Cardiac septum (tissue), 1 donor: ENCODE data around the gene FN3K. TPM values are rescaled to one million over a fixed set of nuclear protein-coding genes. Genes with fewer than 3 reads are reported as not detected.
"Not testable (repeated sequence)": the region's sequence is repeated elsewhere in the genome, so short reads cannot be mapped to it uniquely, and the experiment has no call there.

Experiments used
- DNase-seq: peaks from one replicate; pipeline ENCODE4 v3.0.0-alpha.2; 2020; ENCODE audit warnings: low spot score
- intact Hi-C: fragments of 100-400 bp; cut with DNase I; formaldehyde crosslinking; loops from one replicate; pipeline ENCODE4 v1.14.0; 2022
- total RNA-seq: library from RNA; stranded (reverse); fragmentation: NEBNext Ultra II Directional; extraction: Animal tissue kit (Norgen Biotek cat#: 25700); gene quantifications from one replicate; pipeline ENCODE4 v1.2.1, GENCODE V29; 2021
- donor health status: DM: no; HTN: no; CAD: no.

The FN3K gene
- total RNA-seq, 1 donor from 2014 or later, result 82.4 TPM

- DNase-seq, result no peak
- intact Hi-C loops, result no loop called here
Observed at GRCh38 chr17:82729479-82730260, 5.7 kb upstream of the FN3K start.

- intact Hi-C loops, result no loop called here
- no peak for DNase-seq
Observed at GRCh38 chr17:82732118-82732743, 3.2 kb upstream of the FN3K start.

DNA sequence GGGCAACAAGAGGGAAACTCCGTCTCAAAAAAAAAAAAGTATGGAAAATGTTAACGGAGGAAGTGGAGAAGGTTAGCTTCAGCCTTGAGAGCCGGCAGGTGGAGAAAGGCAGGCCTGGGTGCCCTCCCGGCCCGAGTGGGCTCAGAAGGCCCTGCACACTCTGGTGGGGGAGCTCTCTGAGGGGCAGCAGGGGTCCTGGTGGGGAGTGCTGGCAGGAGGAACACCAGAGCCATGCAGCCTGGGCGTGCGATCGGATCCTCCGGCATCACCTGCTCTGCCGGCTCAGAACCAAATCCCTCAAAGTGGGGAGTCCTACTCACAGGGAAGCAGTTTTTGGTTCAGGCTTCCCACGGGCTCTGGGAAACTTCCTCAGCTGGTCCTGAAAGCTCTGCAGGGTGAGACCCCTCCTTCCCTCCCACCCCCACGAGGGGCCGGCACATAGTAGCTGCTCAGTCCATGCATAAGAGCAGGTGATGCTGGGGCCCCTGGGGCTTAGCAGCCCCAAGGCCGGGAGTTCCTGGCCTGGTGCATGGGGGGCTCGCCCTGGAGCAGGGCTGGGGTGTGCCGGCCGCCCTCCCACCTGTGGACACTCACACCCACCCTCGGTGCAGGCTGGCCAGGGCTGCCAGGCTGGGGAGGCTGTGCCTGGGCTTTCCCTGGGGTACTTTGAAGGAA is 1.2 kb downstream of the FN3K start:
- DNase-seq, result no peak
- intact Hi-C loops, result loop anchor here (5.0 kb wide), 1 partner anchor 69 kb away; no protein-coding TSS in a partner anchor

DNA sequence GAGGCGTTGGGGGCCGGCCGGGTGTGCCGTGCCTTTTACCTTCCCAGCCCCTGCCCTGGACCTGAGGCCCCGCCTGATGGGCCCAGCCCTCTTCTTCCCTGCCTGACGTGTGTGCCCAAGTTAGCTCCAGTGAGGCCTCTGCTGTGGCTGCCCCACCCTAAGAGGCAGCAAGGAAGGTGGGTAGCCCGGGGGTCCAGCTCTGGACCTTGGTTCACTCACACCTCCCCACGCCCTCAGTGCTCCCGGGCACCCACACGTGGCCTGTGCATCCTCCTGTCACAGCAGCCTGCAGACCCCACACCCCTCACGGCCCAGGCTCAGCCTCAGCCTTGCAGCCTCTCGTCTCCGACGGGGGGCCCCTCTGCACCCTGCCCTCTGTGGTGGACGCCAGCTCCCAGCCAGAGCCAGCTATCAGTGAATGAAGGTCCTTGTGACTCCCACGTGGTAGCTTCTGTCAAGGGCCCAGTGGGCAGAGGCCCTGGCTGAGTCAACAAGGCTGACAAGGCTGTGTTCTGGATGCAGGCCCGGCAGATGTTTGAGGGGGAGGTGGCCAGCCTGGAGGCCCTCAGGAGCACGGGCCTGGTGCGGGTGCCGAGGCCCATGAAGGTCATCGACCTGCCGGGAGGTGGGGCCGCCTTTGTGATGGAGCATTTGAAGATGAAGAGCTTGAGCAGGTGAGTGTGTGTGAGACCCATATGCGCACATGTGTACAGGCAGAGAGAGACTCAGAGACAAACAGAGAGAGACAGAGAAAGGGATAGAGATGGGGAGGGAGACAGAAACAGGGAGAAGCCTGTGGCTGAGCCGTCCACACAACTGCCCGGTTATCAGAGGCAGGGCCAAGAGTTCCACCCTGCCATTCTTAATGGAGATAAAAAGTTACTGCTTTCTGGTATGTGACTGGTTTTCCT is 2.8 kb downstream of the FN3K start:
- DNase-seq, result peak; percentile 91
- intact Hi-C loops, result loop anchor here (5.0 kb wide), 1 partner anchor 71 kb away; no protein-coding TSS in a partner anchor

- intact Hi-C loops, result no loop called here
- no peak for DNase-seq
Observed at GRCh38 chr17:82740906-82741759, 5.7 kb downstream of the FN3K start.

DNA sequence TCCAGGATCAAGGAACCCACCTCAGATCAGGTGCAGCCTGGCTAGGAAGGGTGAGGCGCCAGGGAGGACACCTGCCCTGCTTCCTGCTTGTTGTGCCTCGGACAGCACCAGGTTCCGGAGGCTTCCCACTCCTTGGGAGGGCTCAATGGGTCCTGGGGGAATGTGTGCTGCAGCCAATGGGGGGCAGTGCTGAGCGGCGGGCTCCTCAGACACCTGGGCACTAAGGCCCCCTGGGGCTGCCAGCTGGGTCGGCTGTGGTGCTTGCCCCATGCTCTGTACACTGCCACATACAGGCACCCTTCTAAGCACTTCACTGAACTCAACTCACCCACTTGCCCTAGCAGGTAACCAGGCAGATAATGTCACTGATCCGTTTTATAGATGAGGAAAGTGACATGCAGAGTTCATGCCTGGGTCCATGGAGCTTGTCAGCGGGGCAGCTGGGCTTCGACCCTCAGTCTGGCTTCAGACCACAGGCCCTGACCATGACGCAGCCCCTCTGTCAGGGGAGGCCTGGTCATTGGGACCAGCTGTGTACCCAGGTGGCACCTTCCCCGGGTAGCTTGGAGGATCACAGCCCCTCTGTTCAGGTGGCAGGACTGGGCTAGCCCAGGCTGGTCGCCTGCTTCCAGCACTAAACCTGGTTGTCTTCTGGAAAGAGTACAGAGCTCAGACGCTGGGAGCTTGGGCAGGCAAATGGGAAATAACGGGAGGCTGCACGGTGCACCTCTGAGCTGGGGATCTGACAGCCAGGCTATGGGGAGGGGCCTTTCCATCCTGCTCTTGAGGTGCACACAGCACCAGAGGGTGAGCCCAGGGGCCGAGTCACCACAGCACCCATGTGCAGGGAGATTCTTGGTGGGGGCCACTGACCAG is 8.2 kb downstream of the FN3K start:
- intact Hi-C loops, result no loop called here
- DNase-seq, result no peak

GRCh38 chr17:82744736-82745135 is 9.3 kb downstream of the FN3K start:
- DNase-seq, intact Hi-C loops: not testable (repeated sequence)

- DNase-seq, result no peak
- intact Hi-C loops, result no loop called here
Observed at GRCh38 chr17:82745524-82745923, 10.1 kb downstream of the FN3K start.

GRCh38 chr17:82748756-82749155 is 13.3 kb downstream of the FN3K start:
- no peak for DNase-seq
- intact Hi-C loops, result no loop called here

DNA sequence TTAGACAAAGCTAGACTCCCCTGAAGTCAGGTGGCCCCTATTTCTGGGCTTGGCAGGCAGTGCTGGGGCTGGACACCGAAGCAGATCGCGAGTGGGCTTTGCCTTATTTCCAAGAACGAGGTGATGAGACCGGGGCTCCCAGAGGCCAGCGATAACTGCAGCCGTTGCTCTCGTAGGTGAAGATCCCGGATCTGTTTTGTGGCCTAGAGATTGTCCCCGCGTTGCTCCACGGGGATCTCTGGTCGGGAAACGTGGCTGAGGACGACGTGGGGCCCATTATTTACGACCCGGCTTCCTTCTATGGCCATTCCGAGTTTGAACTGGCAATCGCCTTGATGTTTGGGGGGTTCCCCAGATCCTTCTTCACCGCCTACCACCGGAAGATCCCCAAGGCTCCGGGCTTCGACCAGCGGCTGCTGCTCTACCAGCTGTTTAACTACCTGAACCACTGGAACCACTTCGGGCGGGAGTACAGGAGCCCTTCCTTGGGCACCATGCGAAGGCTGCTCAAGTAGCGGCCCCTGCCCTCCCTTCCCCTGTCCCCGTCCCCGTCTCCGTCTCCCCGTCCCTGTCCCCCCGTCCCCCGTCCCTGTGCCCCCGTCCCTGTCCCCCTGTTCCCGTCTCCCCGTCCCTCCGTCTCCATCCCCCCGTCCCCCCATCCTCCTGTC is 15.0 kb downstream of the FN3K start:
- DNase-seq, result no peak
- intact Hi-C loops, result loop anchor here (5.0 kb wide), 2 partner anchors 33 to 103 kb away; partner anchors contain the start of genes FN3KRP and WDR45B

DNA sequence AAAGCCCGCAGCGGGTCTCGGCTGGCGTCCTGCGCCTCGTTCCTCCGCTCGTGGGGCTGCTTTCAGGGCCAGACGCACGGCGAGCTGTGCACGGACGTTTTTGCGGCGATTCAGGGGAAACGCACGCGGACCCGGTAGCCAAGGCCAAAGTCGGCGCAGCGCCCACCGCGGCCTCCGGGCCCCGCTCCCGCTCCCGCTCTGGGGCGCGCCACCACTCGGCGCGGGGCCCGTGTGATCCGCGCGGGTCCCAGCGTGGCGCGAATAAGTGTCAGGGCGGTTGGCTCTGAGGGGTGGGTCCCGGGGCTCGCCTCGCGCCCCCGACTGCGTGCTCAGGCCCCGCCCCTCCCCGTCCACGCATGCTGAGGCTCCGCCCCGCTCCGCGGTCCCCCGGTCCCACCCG is 15.8 kb downstream of the FN3K start:
- DNase-seq, result no peak
- intact Hi-C loops, result loop anchor here (5.0 kb wide), 2 partner anchors 34 to 104 kb away; partner anchors contain the start of genes FN3KRP and WDR45B

DNA sequence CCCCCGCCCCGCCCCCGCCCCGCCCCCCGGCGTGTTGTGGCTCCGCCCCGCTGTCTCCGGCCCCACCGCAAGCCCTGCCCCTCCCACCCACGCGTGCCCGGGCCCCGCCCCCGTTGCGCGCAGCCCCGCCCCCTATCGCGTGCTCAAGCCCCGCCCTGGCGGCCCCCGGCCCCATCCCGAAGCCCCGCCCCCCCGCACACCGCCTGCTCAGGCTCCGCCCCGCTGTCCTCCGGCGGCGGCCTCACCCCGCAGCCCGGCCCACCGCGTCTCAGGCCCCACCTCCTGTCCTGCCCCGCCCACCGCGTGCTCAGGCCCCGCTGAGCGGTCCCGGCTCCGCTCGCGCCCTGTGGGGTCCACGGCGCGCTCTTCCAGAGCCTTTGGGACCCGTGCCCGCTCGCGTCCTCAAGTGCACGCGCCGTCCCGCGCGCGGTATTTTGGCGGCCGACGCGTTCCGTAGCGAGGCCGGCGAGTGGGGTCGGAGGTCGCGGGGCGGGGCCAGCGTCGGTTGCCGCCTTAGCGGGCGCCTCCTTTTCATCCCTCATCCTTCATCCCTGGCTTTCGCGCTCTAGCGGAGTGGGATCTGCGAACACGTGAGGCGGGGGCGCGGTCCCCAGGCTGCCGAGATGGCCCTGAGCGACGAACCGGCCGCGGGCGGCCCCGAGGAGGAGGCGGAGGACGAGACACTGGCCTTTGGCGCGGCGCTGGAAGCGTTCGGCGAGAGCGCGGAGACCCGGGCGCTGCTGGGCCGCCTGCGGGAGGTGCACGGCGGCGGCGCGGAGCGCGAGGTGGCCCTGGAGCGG is 16.4 kb downstream of the FN3K start, which contains the start of gene TBCD:
TBCD (plus strand) TSS at position 495 of the 800 bp plus-strand sequence; CDS start at position 624, 129 bp downstream.
- intact Hi-C loops, result loop anchor here (5.0 kb wide), 2 partner anchors 34 to 104 kb away; partner anchors contain the start of genes FN3KRP and WDR45B

DNA sequence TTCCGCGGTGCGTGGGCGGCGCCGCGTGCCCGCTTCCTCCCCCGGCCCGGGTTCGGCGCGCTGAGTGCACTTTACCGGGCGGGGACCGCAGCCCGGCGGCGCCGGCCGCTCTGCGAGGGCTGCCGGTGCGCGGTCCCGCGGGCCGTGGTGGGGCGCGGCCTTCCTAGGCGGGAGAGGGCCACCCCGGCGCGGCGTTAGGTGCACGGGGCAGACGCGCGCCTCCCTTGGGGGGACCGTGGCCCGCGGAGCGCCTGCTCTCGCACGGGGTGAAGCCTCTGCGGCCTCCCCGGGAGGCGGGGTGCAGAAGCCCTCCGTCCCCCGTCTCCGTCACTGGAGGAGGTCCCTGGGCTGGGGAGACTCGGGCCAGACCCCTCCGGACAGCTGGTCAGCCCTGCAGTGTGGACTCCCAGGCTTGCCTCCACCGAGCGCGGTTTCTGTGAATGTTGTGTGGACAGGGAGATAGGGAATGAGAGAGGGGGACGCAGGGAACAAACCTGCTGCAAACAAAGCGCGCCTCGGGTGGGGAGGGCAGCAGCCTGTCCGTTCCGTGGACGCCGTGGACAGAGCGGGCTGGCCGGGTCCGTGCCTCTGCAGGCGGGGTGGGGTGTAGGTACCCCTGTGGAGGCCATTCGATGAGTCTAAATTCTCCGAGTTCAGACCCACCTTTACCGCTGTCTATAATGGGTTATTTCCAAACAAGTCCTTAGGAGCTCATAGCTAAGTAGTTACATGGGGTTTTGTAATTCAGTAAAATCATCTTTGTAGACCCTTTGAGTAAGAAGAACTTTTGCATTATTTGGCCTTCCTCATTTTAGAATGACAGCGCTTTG is 17.2 kb downstream of the FN3K start:
- intact Hi-C loops, result loop anchor here (5.0 kb wide), 2 partner anchors 35 to 105 kb away; partner anchors contain the start of genes FN3KRP and WDR45B
- no peak for DNase-seq

More for the DNA sequence above, 16.4 kb downstream of the FN3K start, which contains the start of gene TBCD:
- DNase-seq, result peak; percentile 92

GRCh38 chr17:82753201-82753464 is 17.7 kb downstream of the FN3K start:
- no peak for DNase-seq
- intact Hi-C loops, result loop anchor here (5.0 kb wide), 2 partner anchors 36 to 106 kb away; partner anchors contain the start of genes FN3KRP and WDR45B
